Heart left ventricle (tissue), 16 donors: Measurements from ENCODE around the gene RGS2. TPM values are rescaled to one million over a fixed set of nuclear protein-coding genes. Genes with fewer than 3 reads are reported as not detected.

Source experiments
- ATAC-seq, 4 donors: fragments of 200-7000 bp; cut with Tn5 transposase; one replicate each; pipeline ENCODE4 v1.9.1; 2020 to 2022; ENCODE audit warnings: moderate library complexity in 4 of 4, mild to moderate bottlenecking in 3 of 4, moderate number of reproducible peaks in 1 of 4
- DNase-seq, 5 donors: peaks; one replicate each; pipeline ENCODE4 v3.0.0-alpha.2; 2020
- H3K27ac ChIP-seq, 12 donors: fragments of 200-600 bp; sonication (generic) in 4 of 12; one replicate each; pipeline versions ENCODE4 v1.5.0 to v1.8.0; 2016 to 2022; ENCODE audit warnings: mild to moderate bottlenecking in 2 of 12
- H3K27me3 ChIP-seq, 9 donors: fragments of 200-600 bp; sonication (generic) in 2 of 9; one replicate each; pipeline versions ENCODE4 v1.5.1 to v1.8.0; 2016 to 2022; ENCODE audit warnings: mild to moderate bottlenecking in 3 of 9
- H3K36me3 ChIP-seq, 9 donors: fragments of 200-600 bp; sonication (generic) in 2 of 9; one replicate each; pipeline versions ENCODE4 v1.5.0 to v1.8.0; 2018 to 2022; ENCODE audit warnings: mild to moderate bottlenecking in 2 of 9
- H3K4me1 ChIP-seq, 12 donors: fragments of 200-600 bp; sonication (generic) in 4 of 12; one replicate each; pipeline versions ENCODE4 v1.5.0 to v1.8.0; 2016 to 2022; ENCODE audit warnings: mild to moderate bottlenecking in 3 of 12
- H3K4me3 ChIP-seq, 12 donors: fragments of 200-600 bp; sonication (generic) in 4 of 12; one replicate each; pipeline versions ENCODE4 v1.5.0 to v1.8.0; 2017 to 2022; ENCODE audit warnings: mild to moderate bottlenecking in 9 of 12, moderate library complexity in 4 of 12
- H3K9me3 ChIP-seq, 12 donors: fragments of 200-600 bp; sonication (generic) in 4 of 12; one replicate each; pipeline versions ENCODE4 v1.5.0 to v1.8.0; 2016 to 2022; ENCODE audit warnings: mild to moderate bottlenecking in 1 of 12
- CTCF ChIP-seq, 12 donors: fragments of 200-600 bp; sonication (generic) in 4 of 12; IDR thresholded peaks; one replicate each; pipeline versions ENCODE4 v1.5.0 to v1.8.0; 2018 to 2022; ENCODE audit warnings: antibody characterized with exemption in 12 of 12, mild to moderate bottlenecking in 5 of 12
- POLR2A ChIP-seq, 2 donors: fragments of 450-650 bp; IDR thresholded peaks; one replicate each; pipeline ENCODE4 v1.6.1; 2017; ENCODE audit warnings: antibody characterized with exemption in 2 of 2, mild to moderate bottlenecking in 2 of 2, moderate library complexity in 2 of 2
- WGBS, 4 donors: extraction: QIAGEN DNeasy Blood & Tissue Kit in 2 of 4; methylation state at CpG; one replicate each; pipeline versions ENCODE4 v1.1.5 to v1.1.7; 2013 to 2018; 5-methylcytosine and 5-hydroxymethylcytosine counted together
- intact Hi-C, 10 donors: fragments of 100-400 bp; cut with DNase I; formaldehyde crosslinking; loops; one replicate each; pipeline versions ENCODE4 v1.11.1 to v1.14.2; 2022
- polyA plus RNA-seq, 2 donors: library from polyadenylated mRNA; stranded (reverse); fragments of 200-250 nt; gene quantifications; one replicate each; pipeline ENCODE4 v1.2.3, GENCODE V29; 2013
- total RNA-seq, 9 donors: library from RNA; depleted of rRNA in 2 of 9; stranded (reverse); fragments of >200 nt in 2 of 9; fragmentation: NEBNext Ultra II Directional in 3 of 9; extraction: Animal tissue kit (Norgen Biotek cat#: 25700) in 3 of 9; gene quantifications; one replicate each; pipeline versions ENCODE4 v1.1.0 to v1.2.4, GENCODE V29; 2016 to 2023
- donor health status: ischemic (EF 13 %, LVEDD 7.1; RV severe dilation, severe dysfunction).
- donor health status: healthy with polysubstance abuse.
- donor health status: DM: no; HTN: yes; CAD: no.
- donor health status: DM: no; HTN: no; CAD: no.
- donor health status: ischemic (EF 25% LVEDD 6.9; RV normal size, moderate dysfunction).
- donor health status: ischemic (EF 25% LVEDD 5.7; RV mildly dilated, moderate dysfunction).
- donor health status: healthy.
- donor health status: DM: yes; HTN: yes; CAD: no.
- donor health status: ischemic (EF 35%, LVEDD 5.7; RV mildly dilated, moderate dysfunction).
- donor health status: nonischemic (EF 11% LVEDD 7.7; RV severe dilation, severe dysfunction).
- donor health status: DM: yes; HTN: yes; CAD: no.
- donor health status: PGD.
- donor health status: ischemic (EF 29% LVEDD 5.4; RV normal size, mild dysfunction).
- donor health status: nonischemic (EF 23%, LVEDD 6.1; RV moderate dilation, normal function).

The RGS2 gene
- total and polyA plus RNA-seq, 11 donors: 7.6 to 32.6 (median 12.7) TPM

GRCh38 chr1:192831706-192832355 lies 23.0 kb downstream of the RGS2 start:
- no peak for ATAC-seq
- TF ChIP-seq POLR2A (IDR thresholded peaks at IDR 0.05): no peak
- TF ChIP-seq CTCF (IDR thresholded peaks at IDR 0.05): no peak
- H3K36me3 ChIP-seq: no peaks in the 10 kb centered on the region
- H3K27ac ChIP-seq: no peak overlapping the region
- H3K4me1 ChIP-seq: peaks cover 0 to 17% (median 8%) of the 10 kb centered on the region in 12 donors
- DNase-seq: no peak
- no peak overlapping the region for H3K4me3 ChIP-seq
- 88 to 93% (median 92%) methylated on average over 5 of the region's 5 CpGs for WGBS, 4 donors
- H3K27me3 ChIP-seq: no peaks in the 10 kb centered on the region
- no peaks in the 10 kb centered on the region for H3K9me3 ChIP-seq
- intact Hi-C loops: no loop called here

- Histone ChIP-seq H3K4me3 (no peak overlapping the region), H3K27me3 (no peaks in the 10 kb centered on the region), H3K36me3 (no peaks in the 10 kb centered on the region), H3K27ac (no peak overlapping the region), H3K4me1 (peaks cover 0 to 17% (median 8%) of the 10 kb centered on the region in 12 donors), H3K9me3 (no peaks in the 10 kb centered on the region)
- TF ChIP-seq CTCF (IDR thresholded peaks at IDR 0.05): no peak
- TF ChIP-seq POLR2A (IDR thresholded peaks at IDR 0.05): no peak
- DNase-seq (no peak), ATAC-seq (no peak)
- intact Hi-C loops: no loop called here
These were observed 23.7 kb downstream of the RGS2 start for GRCh38 chr1:192832492-192832891.

- Histone ChIP-seq H3K4me3 (no peak overlapping the region), H3K9me3 (no peaks in the 10 kb centered on the region), H3K27me3 (no peaks in the 10 kb centered on the region), H3K36me3 (no peaks in the 10 kb centered on the region), H3K27ac (peak overlapping the region in 5 of 12 donors; percentile 2 to 53 (median 26)), H3K4me1 (peaks cover 0 to 17% (median 8%) of the 10 kb centered on the region in 12 donors)
- no peak for DNase-seq
- ATAC-seq: peak in 3 of 4 donors; percentile 53 to 87 (median 54)
- 49 to 75% (median 55%) methylated on average over 3 of the region's 3 CpGs for WGBS, 4 donors
- intact Hi-C loops: no loop called here
- TF ChIP-seq CTCF (IDR thresholded peaks at IDR 0.05) (no peak), POLR2A (IDR thresholded peaks at IDR 0.05) (no peak)
These were observed 26.3 kb downstream of the RGS2 start for GRCh38 chr1:192835116-192835515.

GRCh38 chr1:192839162-192840066 lies 30.6 kb downstream of the RGS2 start:
- 82 to 87% (median 85%) methylated on average over 9 of the region's 9 CpGs for WGBS, 4 donors
- H3K27ac ChIP-seq: no peak overlapping the region
- ATAC-seq (no peak), DNase-seq (no peak)
- intact Hi-C loops: no loop called here
- no peaks in the 10 kb centered on the region for H3K9me3 ChIP-seq
- H3K4me1 ChIP-seq: peaks cover 0 to 11% (median 6%) of the 10 kb centered on the region in 12 donors
- no peaks in the 10 kb centered on the region for H3K36me3 ChIP-seq
- TF ChIP-seq CTCF (IDR thresholded peaks at IDR 0.05) (no peak), POLR2A (IDR thresholded peaks at IDR 0.05) (no peak)
- no peaks in the 10 kb centered on the region for H3K27me3 ChIP-seq
- H3K4me3 ChIP-seq: no peak overlapping the region
